ENCODE measurements around the gene ZFAND3. TPM values are rescaled to one million over a fixed set of nuclear protein-coding genes. Genes with fewer than 3 reads are reported as not detected.
"Not testable (repeated sequence)": the region's sequence is repeated elsewhere in the genome, so short reads cannot be mapped to it uniquely, and the experiment has no call there.

ZFAND3 gene
- polyA plus RNA-seq, 1 donor from 2014 or later = 6.4 TPM

GRCh38 chr6:37876843-37877242 lies 57.3 kb downstream of the ZFAND3 start:
- Mint-ChIP-seq H3K27ac (no peak overlapping the region), H3K4me1 (peaks cover 33 to 58% (median 53%) of the 10 kb centered on the region in 3 donors), H3K27me3 (no peaks in the 10 kb centered on the region), H3K36me3 (peaks cover 7% of the 10 kb centered on the region), H3K9me3 (peaks cover 0 to 7% (median 0%) of the 10 kb centered on the region in 3 donors), H3K4me3 (no peak overlapping the region)

GRCh38 chr6:37877373-37878149 lies 58.0 kb downstream of the ZFAND3 start:
- peaks cover 30 to 61% (median 53%) of the 10 kb centered on the region in 3 donors for H3K4me1 Mint-ChIP-seq

GRCh38 chr6:37878150-37878710 lies 58.7 kb downstream of the ZFAND3 start:
- no peaks in the 10 kb centered on the region for H3K9me3 Mint-ChIP-seq

More at GRCh38 chr6:37877373-37878149, 58.0 kb downstream of the ZFAND3 start:
- Mint-ChIP-seq H3K27ac (peak overlapping the region in 2 of 3 donors; percentile 14 to 27), H3K4me3 (no peak overlapping the region), H3K9me3 (peaks cover 0 to under 1% (median 0%) of the 10 kb centered on the region in 3 donors), H3K36me3 (peaks cover under 1% of the 10 kb centered on the region), H3K27me3 (no peaks in the 10 kb centered on the region)

GRCh38 chr6:37880602-37881001 lies 61.1 kb downstream of the ZFAND3 start:
- not testable (repeated sequence) for H3K36me3 Mint-ChIP-seq, H3K9me3 Mint-ChIP-seq, H3K4me3 Mint-ChIP-seq, H3K27me3 Mint-ChIP-seq, H3K27ac Mint-ChIP-seq
- H3K4me1 Mint-ChIP-seq = peaks cover 32 to 64% (median 54%) of the 10 kb centered on the region in 3 donors

More at GRCh38 chr6:37878150-37878710, 58.7 kb downstream of the ZFAND3 start:
- Mint-ChIP-seq H3K36me3 (no peaks in the 10 kb centered on the region), H3K27me3 (no peaks in the 10 kb centered on the region), H3K4me3 (no peak overlapping the region), H3K27ac (peak overlapping the region in 2 of 3 donors; percentile 9 to 14), H3K4me1 (peaks cover 32 to 63% (median 55%) of the 10 kb centered on the region in 3 donors)

GRCh38 chr6:37882292-37882691 lies 62.8 kb downstream of the ZFAND3 start:
- H3K36me3 Mint-ChIP-seq = no peaks in the 10 kb centered on the region
- no peaks in the 10 kb centered on the region for H3K27me3 Mint-ChIP-seq
- peaks cover 36 to 56% (median 47%) of the 10 kb centered on the region in 3 donors for H3K4me1 Mint-ChIP-seq
- no peaks in the 10 kb centered on the region for H3K9me3 Mint-ChIP-seq
- no peak overlapping the region for H3K27ac Mint-ChIP-seq
- H3K4me3 Mint-ChIP-seq = peak overlapping the region in 2 of 4 donors; percentile 17 to 24

- no peaks in the 10 kb centered on the region for H3K9me3 Mint-ChIP-seq
- no peaks in the 10 kb centered on the region for H3K27me3 Mint-ChIP-seq
- peaks cover 32 to 50% (median 42%) of the 10 kb centered on the region in 3 donors for H3K4me1 Mint-ChIP-seq
- peak overlapping the region in 1 of 4 donors; percentile 17 for H3K4me3 Mint-ChIP-seq
- no peaks in the 10 kb centered on the region for H3K36me3 Mint-ChIP-seq
- no peak overlapping the region for H3K27ac Mint-ChIP-seq
Observed at GRCh38 chr6:37882724-37883413, 63.3 kb downstream of the ZFAND3 start.

- no peaks in the 10 kb centered on the region for H3K27me3 Mint-ChIP-seq
- no peak overlapping the region for H3K4me3 Mint-ChIP-seq
- no peaks in the 10 kb centered on the region for H3K36me3 Mint-ChIP-seq
- H3K4me1 Mint-ChIP-seq = peaks cover 31 to 48% (median 33%) of the 10 kb centered on the region in 3 donors
- no peak overlapping the region for H3K27ac Mint-ChIP-seq
- no peaks in the 10 kb centered on the region for H3K9me3 Mint-ChIP-seq
Observed at GRCh38 chr6:37884548-37884947, 65.0 kb downstream of the ZFAND3 start.

GRCh38 chr6:37889051-37889450 lies 69.5 kb downstream of the ZFAND3 start:
- Mint-ChIP-seq H3K4me1 (peaks cover 31 to 39% (median 37%) of the 10 kb centered on the region in 3 donors), H3K27ac (no peak overlapping the region), H3K36me3 (no peaks in the 10 kb centered on the region), H3K4me3 (no peak overlapping the region), H3K27me3 (no peaks in the 10 kb centered on the region), H3K9me3 (no peaks in the 10 kb centered on the region)

- Mint-ChIP-seq H3K4me1 (peaks cover 31 to 39% (median 37%) of the 10 kb centered on the region in 3 donors), H3K27ac (no peak overlapping the region), H3K36me3 (peaks cover under 1% of the 10 kb centered on the region), H3K9me3 (no peaks in the 10 kb centered on the region), H3K4me3 (no peak overlapping the region), H3K27me3 (no peaks in the 10 kb centered on the region)
Observed at GRCh38 chr6:37889486-37889885, 70.0 kb downstream of the ZFAND3 start.

GRCh38 chr6:37891072-37891471 lies 71.5 kb downstream of the ZFAND3 start:
- no peak overlapping the region for H3K4me3 Mint-ChIP-seq
- peaks cover 0 to 4% (median 0%) of the 10 kb centered on the region in 3 donors for H3K9me3 Mint-ChIP-seq
- H3K36me3 Mint-ChIP-seq = peaks cover 8% of the 10 kb centered on the region
- H3K27me3 Mint-ChIP-seq = no peaks in the 10 kb centered on the region
- no peak overlapping the region for H3K27ac Mint-ChIP-seq
- H3K4me1 Mint-ChIP-seq = peaks cover 27 to 48% (median 38%) of the 10 kb centered on the region in 3 donors

- peak overlapping the region; percentile 36 to 65 (median 63) for H3K27ac Mint-ChIP-seq
- peak overlapping the region in 3 of 4 donors; percentile 18 to 59 (median 25) for H3K4me3 Mint-ChIP-seq
- H3K9me3 Mint-ChIP-seq = peaks cover 0 to 4% (median 0%) of the 10 kb centered on the region in 3 donors
- H3K4me1 Mint-ChIP-seq = peaks cover 30 to 47% (median 43%) of the 10 kb centered on the region in 3 donors
- no peaks in the 10 kb centered on the region for H3K27me3 Mint-ChIP-seq
- H3K36me3 Mint-ChIP-seq = peaks cover 8% of the 10 kb centered on the region
Observed at GRCh38 chr6:37893257-37893656, 73.7 kb downstream of the ZFAND3 start.

- not testable (repeated sequence) for H3K27me3 Mint-ChIP-seq, H3K36me3 Mint-ChIP-seq, H3K9me3 Mint-ChIP-seq
- H3K4me3 Mint-ChIP-seq = peak overlapping the region in 2 of 4 donors; percentile 18 to 59
- H3K27ac Mint-ChIP-seq = peak overlapping the region in 1 of 3 donors; percentile 36
- peaks cover 30 to 48% (median 39%) of the 10 kb centered on the region in 3 donors for H3K4me1 Mint-ChIP-seq
Observed at GRCh38 chr6:37893734-37894133, 74.2 kb downstream of the ZFAND3 start.

GRCh38 chr6:37894585-37894984 lies 75.1 kb downstream of the ZFAND3 start:
- peaks cover 0 to 4% (median 0%) of the 10 kb centered on the region in 3 donors for H3K9me3 Mint-ChIP-seq
- H3K4me3 Mint-ChIP-seq = peak overlapping the region in 2 of 4 donors; percentile 2 to 53
- H3K4me1 Mint-ChIP-seq = peaks cover 27 to 45% (median 41%) of the 10 kb centered on the region in 3 donors
- H3K36me3 Mint-ChIP-seq = peaks cover 8% of the 10 kb centered on the region
- no peaks in the 10 kb centered on the region for H3K27me3 Mint-ChIP-seq
- no peak overlapping the region for H3K27ac Mint-ChIP-seq

GRCh38 chr6:37897321-37897720 lies 77.8 kb downstream of the ZFAND3 start:
- Mint-ChIP-seq H3K4me1 (peaks cover 21 to 37% (median 37%) of the 10 kb centered on the region in 3 donors), H3K9me3 (peaks cover 0 to 4% (median 0%) of the 10 kb centered on the region in 3 donors), H3K4me3 (no peak overlapping the region), H3K36me3 (peaks cover 8% of the 10 kb centered on the region), H3K27ac (peak overlapping the region in 1 of 3 donors; percentile 12), H3K27me3 (no peaks in the 10 kb centered on the region)

Measured in IgD-negative memory B cell (primary cell).